Natural killer cell (primary cell): Measurements from ENCODE around the gene KRI1. TPM values are rescaled to one million over a fixed set of nuclear protein-coding genes. Genes with fewer than 3 reads are reported as not detected.
"Not testable (repeated sequence)": the region's sequence is repeated elsewhere in the genome, so short reads cannot be mapped to it uniquely, and the experiment has no call there.

Experiments used
- ATAC-seq, 3 donors: fragments of 150-1000 bp in 2 of 3; fragments of 200-7000 bp in 1 of 3; cut with Tn5 transposase; 1 replicate in 1 of 3; 2 replicates in 2 of 3; pipeline ENCODE4 v1.10.0; 2021; ENCODE audit warnings: mild to moderate bottlenecking in 2 of 3, moderate library complexity in 2 of 3
- DNase-seq, 2 donors: peaks; one replicate each; pipeline versions ENCODE4 v3.0.0 to v3.0.0-alpha.2; 2013 to 2021; ENCODE audit warnings: mixed read lengths in 1 of 2
- H3K27ac ChIP-seq: one replicate; pipeline ENCODE4 v1.5.1; 2013; ENCODE audit warnings: mild to moderate bottlenecking, low read length
- H3K27me3 ChIP-seq: one replicate; pipeline ENCODE4 v1.6.1; 2013; ENCODE audit warnings: low read length; ENCODE audit not compliant: control insufficient read depth, insufficient read depth
- H3K36me3 ChIP-seq: one replicate; pipeline ENCODE4 v1.6.1; 2013; ENCODE audit warnings: low read length; ENCODE audit not compliant: control insufficient read depth, insufficient read depth
- H3K4me1 ChIP-seq: one replicate; pipeline ENCODE4 v1.6.1; 2013; ENCODE audit warnings: low read length; ENCODE audit not compliant: control insufficient read depth, insufficient read depth
- H3K4me3 ChIP-seq: one replicate; pipeline ENCODE4 v1.5.1; 2013; ENCODE audit warnings: low read length
- H3K9me3 ChIP-seq: one replicate; pipeline ENCODE4 v1.6.1; 2013; ENCODE audit warnings: low read length; ENCODE audit not compliant: control insufficient read depth, insufficient read depth
- H3K27ac Mint-ChIP-seq, 2 donors: one replicate each; pipeline ENCODE4 v1.8.0; 2022; ENCODE audit warnings: mild to moderate bottlenecking in 2 of 2, mixed read lengths in 2 of 2, moderate library complexity in 1 of 2
- H3K27me3 Mint-ChIP-seq, 2 donors: one replicate each; pipeline ENCODE4 v1.8.0; 2022; ENCODE audit warnings: low read depth in 2 of 2, mixed read lengths in 2 of 2
- H3K36me3 Mint-ChIP-seq: one replicate; pipeline ENCODE4 v1.8.0; 2022; ENCODE audit warnings: mixed read lengths
- H3K4me1 Mint-ChIP-seq, 2 donors: one replicate each; pipeline ENCODE4 v1.8.0; 2022; ENCODE audit warnings: mixed read lengths in 2 of 2
- H3K4me3 Mint-ChIP-seq: one replicate; pipeline ENCODE4 v1.8.0; 2022; ENCODE audit warnings: mild to moderate bottlenecking, moderate library complexity, mixed read lengths
- H3K9me3 Mint-ChIP-seq, 2 donors: one replicate each; pipeline ENCODE4 v1.8.0; 2022; ENCODE audit warnings: mixed read lengths in 2 of 2
- WGBS: methylation state at CpG from one replicate; pipeline ENCODE4 v1.1.7; 2013; ENCODE audit warnings: missing lambda C conversion rate; ENCODE audit not compliant: insufficient coverage; 5-methylcytosine and 5-hydroxymethylcytosine counted together
- intact Hi-C: fragments of 100-400 bp; cut with micrococcal nuclease; formaldehyde crosslinking; loops from one replicate; pipeline ENCODE4 v1.14.2; 2022
- total RNA-seq, 4 donors: library from RNA; stranded (reverse); fragments of 120-200 nt in 1 of 4; gene quantifications; one replicate each; pipeline versions ENCODE4 v1.2.3 to v1.2.4, GENCODE V29; 2013 to 2022
- TF ChIP-seq, protein P1 (sequence below): fragments of 200-600 bp; IDR thresholded peaks from one replicate; pipeline ENCODE4 v1.8.0; 2022; ENCODE audit warnings: antibody characterized with exemption

KRI1 gene
- total RNA-seq, 3 donors from 2014 or later (not counting 1 experiment from before 2014, with no cell fraction given) = 36.6 to 53.0 (median 49.5) TPM

DNA sequence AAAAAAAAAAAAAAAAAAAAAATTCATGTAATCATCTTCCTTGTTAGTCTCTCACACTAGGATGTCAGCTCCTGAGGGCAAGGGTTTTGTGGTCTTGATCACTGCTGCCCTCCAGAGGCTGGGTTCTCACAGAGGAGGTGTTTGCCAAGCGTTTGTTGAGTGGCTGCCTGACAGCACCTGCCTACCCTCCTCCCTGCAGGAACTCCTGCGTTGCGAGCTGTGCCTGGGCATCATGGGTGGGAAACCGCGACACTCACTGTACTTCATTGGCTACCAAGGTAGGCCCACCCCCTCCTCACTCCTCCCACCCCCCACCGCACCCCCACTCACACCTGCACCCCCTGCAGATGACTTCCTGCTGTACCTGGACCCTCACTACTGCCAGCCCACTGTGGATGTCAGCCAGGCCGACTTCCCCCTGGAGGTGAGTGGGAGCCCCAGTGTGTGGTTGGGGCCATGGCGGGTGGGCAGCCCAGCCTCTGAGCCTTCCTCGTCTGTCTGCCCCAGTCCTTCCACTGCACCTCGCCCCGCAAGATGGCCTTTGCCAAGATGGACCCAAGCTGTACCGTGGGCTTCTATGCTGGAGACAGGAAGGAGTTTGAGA lies 14.0 kb downstream of the KRI1 start:
- Histone ChIP-seq H3K27me3 (no peaks in the 10 kb centered on the region), H3K4me3 (no peak overlapping the region), H3K4me1 (peaks cover 65% of the 10 kb centered on the region), H3K27ac (peak overlapping the region; percentile 68), H3K36me3 (peaks cover 62% of the 10 kb centered on the region), H3K9me3 (no peaks in the 10 kb centered on the region)
- no peaks in the 10 kb centered on the region for H3K9me3 Mint-ChIP-seq
- ATAC-seq = peak; percentile 27 to 44 (median 44)
- TF ChIP-seq, protein P1, sequence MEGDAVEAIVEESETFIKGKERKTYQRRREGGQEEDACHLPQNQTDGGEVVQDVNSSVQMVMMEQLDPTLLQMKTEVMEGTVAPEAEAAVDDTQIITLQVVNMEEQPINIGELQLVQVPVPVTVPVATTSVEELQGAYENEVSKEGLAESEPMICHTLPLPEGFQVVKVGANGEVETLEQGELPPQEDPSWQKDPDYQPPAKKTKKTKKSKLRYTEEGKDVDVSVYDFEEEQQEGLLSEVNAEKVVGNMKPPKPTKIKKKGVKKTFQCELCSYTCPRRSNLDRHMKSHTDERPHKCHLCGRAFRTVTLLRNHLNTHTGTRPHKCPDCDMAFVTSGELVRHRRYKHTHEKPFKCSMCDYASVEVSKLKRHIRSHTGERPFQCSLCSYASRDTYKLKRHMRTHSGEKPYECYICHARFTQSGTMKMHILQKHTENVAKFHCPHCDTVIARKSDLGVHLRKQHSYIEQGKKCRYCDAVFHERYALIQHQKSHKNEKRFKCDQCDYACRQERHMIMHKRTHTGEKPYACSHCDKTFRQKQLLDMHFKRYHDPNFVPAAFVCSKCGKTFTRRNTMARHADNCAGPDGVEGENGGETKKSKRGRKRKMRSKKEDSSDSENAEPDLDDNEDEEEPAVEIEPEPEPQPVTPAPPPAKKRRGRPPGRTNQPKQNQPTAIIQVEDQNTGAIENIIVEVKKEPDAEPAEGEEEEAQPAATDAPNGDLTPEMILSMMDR = peak; percentile 19
- peak overlapping the region; percentile 94 for H3K27ac Mint-ChIP-seq
- no peaks in the 10 kb centered on the region for H3K36me3 Mint-ChIP-seq
- H3K27me3 Mint-ChIP-seq = no peaks in the 10 kb centered on the region
- WGBS = 72% methylated on average over 11 of the region's 12 CpGs
- peak; percentile 49 to 73 for DNase-seq
- peaks cover 34 to 55% of the 10 kb centered on the region in 2 donors for H3K4me1 Mint-ChIP-seq
- intact Hi-C loops = loop anchor here (2.0 kb wide), 1 partner anchor 41 kb away; no protein-coding TSS in a partner anchor
- peak overlapping the region; percentile 35 for H3K4me3 Mint-ChIP-seq

DNA sequence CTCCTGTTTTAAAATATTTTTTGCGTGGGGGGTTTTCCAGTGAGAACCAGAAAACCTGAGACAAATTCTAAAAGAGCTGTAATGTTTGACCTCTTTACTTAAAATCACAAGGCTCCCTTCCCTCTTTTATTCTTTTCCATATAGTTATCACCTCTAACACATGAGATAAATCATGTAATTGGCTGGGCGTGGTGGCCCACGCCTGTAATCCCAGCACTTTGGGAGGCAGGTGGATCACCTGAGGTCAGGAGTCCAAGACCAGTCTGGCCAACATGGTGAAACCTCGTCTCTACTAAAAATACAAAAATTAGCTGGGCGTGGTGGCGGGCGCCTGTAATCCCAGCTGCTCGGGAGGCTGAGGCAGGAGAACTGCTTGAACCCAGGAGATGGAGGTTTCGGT lies 14.8 kb downstream of the KRI1 start:
- Mint-ChIP-seq H3K4me1 (peaks cover 34 to 54% of the 10 kb centered on the region in 2 donors), H3K27ac (peak overlapping the region; percentile 94)
- Histone ChIP-seq H3K36me3 (peaks cover 58% of the 10 kb centered on the region), H3K4me1 (peaks cover 58% of the 10 kb centered on the region)
- H3K27me3 Mint-ChIP-seq, H3K4me3 ChIP-seq, H3K27ac ChIP-seq, DNase-seq, H3K27me3 ChIP-seq, intact Hi-C loops, H3K9me3 ChIP-seq, H3K4me3 Mint-ChIP-seq, H3K9me3 Mint-ChIP-seq, ATAC-seq, H3K36me3 Mint-ChIP-seq: not testable (repeated sequence)
- WGBS = 98% methylated on average over 8 of the region's 9 CpGs

DNA sequence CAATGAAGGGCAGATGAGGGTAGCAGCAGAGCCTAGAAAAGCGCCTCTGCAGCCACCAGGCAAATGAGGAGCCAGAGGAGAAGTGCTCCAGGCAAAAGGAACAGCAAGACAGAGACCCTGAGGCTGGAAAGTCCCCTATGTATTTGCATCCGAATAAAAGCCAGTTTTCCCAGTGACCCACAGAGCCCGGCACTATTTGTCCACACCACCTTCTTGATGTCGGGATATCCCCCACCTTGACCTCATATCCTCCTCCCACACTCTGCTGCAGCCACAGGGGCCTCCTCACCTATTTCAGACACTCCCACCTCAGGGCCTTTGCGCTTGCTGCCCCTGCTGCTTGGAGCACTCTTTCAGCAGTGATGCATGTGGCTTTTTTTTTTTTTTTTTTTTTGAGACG lies 15.5 kb downstream of the KRI1 start:
- TF ChIP-seq, protein P1 = no peak
- no peaks in the 10 kb centered on the region for H3K9me3 ChIP-seq
- Mint-ChIP-seq H3K9me3 (no peaks in the 10 kb centered on the region), H3K27me3 (no peaks in the 10 kb centered on the region), H3K27ac (peak overlapping the region; percentile 94), H3K4me3 (no peak overlapping the region), H3K36me3 (no peaks in the 10 kb centered on the region), H3K4me1 (peaks cover 34 to 48% of the 10 kb centered on the region in 2 donors)
- DNase-seq (no peak), ATAC-seq (no peak)
- no peak overlapping the region for H3K4me3 ChIP-seq
- intact Hi-C loops = no loop called here
- H3K36me3 ChIP-seq = peaks cover 52% of the 10 kb centered on the region
- H3K4me1 ChIP-seq = peaks cover 57% of the 10 kb centered on the region
- H3K27ac ChIP-seq = no peak overlapping the region
- whole genome bisulfite sequencing = 95% methylated on average over 5 of the region's 6 CpGs
- no peaks in the 10 kb centered on the region for H3K27me3 ChIP-seq

DNA sequence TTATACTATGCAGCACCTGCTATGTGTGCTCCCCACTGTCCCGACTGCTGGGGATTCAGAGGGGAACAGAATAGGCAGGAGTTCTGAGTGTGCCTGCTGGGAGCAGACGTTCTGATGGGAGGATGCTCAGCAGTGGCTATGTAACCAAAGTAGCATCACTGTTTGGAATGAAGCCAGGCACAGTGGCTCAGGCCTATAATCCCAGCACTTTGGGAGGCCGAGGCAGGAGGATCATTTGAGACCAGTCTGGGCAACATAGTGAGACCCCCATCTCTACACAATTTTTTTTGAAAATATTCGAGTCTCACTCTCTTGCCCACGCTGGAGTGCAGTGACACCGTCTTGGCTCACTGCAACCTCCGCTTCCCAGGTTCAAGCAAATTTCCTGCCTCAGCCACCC lies 16.1 kb downstream of the KRI1 start:
- H3K4me3 ChIP-seq = no peak overlapping the region
- DNase-seq (no peak), ATAC-seq (no peak)
- intact Hi-C loops = no loop called here
- Mint-ChIP-seq H3K4me1 (peaks cover 39 to 48% of the 10 kb centered on the region in 2 donors), H3K27ac (no peak overlapping the region), H3K27me3 (no peaks in the 10 kb centered on the region), H3K9me3 (no peaks in the 10 kb centered on the region), H3K4me3 (no peak overlapping the region), H3K36me3 (no peaks in the 10 kb centered on the region)
- H3K4me1 ChIP-seq = peaks cover 57% of the 10 kb centered on the region
- no peak overlapping the region for H3K27ac ChIP-seq
- TF ChIP-seq, protein P1 = no peak
- no peaks in the 10 kb centered on the region for H3K9me3 ChIP-seq
- WGBS = 93% methylated on average over 7 of the region's 7 CpGs
- H3K36me3 ChIP-seq = peaks cover 47% of the 10 kb centered on the region
- H3K27me3 ChIP-seq = no peaks in the 10 kb centered on the region
